NAMALWA (cell line): Measurements from ENCODE around the gene CTBP1.

ENCODE experiments used
- DNase-seq: peaks from one replicate; pipeline ENCODE4 v3.0.0-alpha.2; 2015; ENCODE audit warnings: low spot score

Gene CTBP1

GRCh38 chr4:1249731-1250526, 999 bp upstream of the CTBP1 start:
- DNase-seq, result peak; percentile 52

- DNase-seq, result peak; percentile 84
Observed at GRCh38 chr4:1249148-1249730, 309 bp upstream of the CTBP1 start.

GRCh38 chr4:1247864-1248244, 1.1 kb downstream of the CTBP1 start:
- peak; percentile 69 for DNase-seq

- DNase-seq, result peak; percentile 28
Observed at GRCh38 chr4:1246901-1247863, 1.7 kb downstream of the CTBP1 start.

- DNase-seq, result no peak
Observed at GRCh38 chr4:1246111-1246881, 2.6 kb downstream of the CTBP1 start.

- DNase-seq, result no peak
Observed at GRCh38 chr4:1245481-1246051, 3.4 kb downstream of the CTBP1 start.

GRCh38 chr4:1244978-1245471, 3.9 kb downstream of the CTBP1 start:
- no peak for DNase-seq

- no peak for DNase-seq
Observed at GRCh38 chr4:1244081-1244977, 4.6 kb downstream of the CTBP1 start.

GRCh38 chr4:1243451-1244080, 5.4 kb downstream of the CTBP1 start:
- no peak for DNase-seq

- DNase-seq, result no peak
Observed at GRCh38 chr4:1242506-1243450, 6.2 kb downstream of the CTBP1 start.

GRCh38 chr4:1241936-1242505, 6.9 kb downstream of the CTBP1 start:
- DNase-seq, result no peak

GRCh38 chr4:1241466-1241935, 7.4 kb downstream of the CTBP1 start:
- no peak for DNase-seq

GRCh38 chr4:1240721-1241465, 8.0 kb downstream of the CTBP1 start:
- no peak for DNase-seq

GRCh38 chr4:1239950-1240307, 9.0 kb downstream of the CTBP1 start:
- no peak for DNase-seq

GRCh38 chr4:1239141-1239949, 9.6 kb downstream of the CTBP1 start:
- DNase-seq, result no peak

GRCh38 chr4:1238676-1239000, 10.3 kb downstream of the CTBP1 start:
- no peak for DNase-seq
